SKM-1 (cell line): Measurements from ENCODE around the gene PPHLN1.

Experiments used
- DNase-seq: peaks from one replicate; lab custom pipeline; 2025; ENCODE audit not compliant: unreplicated experiment; lab: John Stamatoyannopoulos, UW

The PPHLN1 gene

DNA sequence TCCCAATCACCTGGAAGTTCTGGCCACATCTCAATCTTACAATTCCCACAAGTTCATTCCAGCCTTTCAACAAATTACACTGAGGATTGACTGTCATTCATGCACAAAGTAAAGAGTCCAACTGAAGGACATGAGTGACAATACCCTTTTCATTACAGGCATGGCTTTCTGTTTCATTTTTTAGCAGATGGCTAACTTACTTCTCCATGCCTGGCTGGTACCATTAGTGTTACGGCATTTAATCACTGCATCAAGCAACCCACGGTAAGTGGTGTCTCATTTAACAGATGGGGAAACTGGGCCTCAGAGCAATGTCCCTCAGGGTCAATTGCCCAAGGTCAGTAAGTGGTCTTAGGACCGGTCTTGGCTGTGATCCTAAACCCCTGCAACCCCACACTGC, 149.1 kb downstream of the PPHLN1 start:
- no peak for DNase-seq

DNA sequence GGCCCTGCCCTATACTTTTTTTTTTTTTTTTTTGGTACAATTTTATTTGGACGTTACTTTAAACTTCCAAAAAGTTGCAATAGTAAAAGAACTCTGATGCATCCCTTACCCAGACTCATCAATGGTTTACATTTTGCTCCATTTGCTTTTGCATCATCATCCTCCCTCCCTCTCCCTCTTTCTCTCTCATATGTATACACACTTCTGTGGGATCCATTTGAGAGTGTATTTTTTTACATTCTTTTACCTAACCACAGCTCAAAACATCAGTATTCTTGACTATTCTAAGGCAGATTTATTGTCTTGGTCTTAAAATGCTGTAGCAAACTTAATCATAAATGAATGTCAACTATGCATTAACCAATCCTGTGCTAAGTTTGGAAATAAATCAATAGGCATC, 152.0 kb downstream of the PPHLN1 start:
- DNase-seq = no peak

DNA sequence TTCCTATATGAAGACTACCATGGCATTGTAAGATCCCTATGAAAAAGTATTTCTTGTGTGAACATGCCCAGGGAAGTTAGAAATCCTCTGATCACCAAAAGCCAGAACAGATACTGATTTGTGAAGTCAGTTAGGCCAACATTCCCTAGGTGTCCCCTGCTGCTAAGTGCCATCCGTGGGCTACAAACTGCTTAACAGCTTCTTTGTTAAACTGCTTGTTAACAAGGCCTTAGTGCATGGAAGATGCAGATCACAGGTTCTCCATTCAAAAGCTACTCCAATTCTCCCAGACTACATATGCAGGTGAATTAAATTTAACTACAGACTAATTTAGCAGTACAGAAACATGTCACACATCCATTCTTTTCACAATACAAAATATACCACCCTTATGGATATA, 155.4 kb downstream of the PPHLN1 start:
- no peak for DNase-seq

DNA sequence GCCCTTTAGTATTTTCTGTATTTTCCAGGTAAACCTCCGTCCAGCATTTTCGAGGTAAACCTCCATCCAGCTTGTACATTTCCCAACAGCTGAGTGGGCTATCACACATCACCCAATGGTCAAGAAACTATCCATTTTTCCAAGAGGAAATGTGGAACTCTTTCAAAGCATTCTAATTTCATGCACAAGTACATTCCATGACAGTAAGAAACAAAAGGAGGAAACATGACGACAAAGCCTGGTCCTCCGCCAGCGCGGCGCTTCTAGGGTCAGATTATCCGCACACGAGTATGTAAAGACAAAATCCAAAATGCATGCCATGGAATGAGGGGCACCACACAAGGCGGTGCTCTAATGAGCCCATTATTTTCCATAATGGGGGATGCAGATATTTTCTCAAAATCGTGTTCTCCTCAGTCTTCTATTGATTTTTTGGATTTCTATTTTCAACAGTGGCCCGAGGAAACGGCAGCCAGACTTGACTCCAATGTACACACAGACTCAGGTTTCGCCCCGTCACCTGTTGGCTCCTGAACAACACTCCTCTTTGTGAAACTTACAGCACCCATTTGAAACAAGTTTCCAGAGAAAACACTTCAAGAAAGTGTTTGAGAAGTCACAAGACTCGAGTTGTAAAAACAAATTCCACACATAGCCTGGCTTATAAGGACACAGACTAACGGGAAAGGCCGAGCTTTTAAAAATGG, 156.2 kb downstream of the PPHLN1 start:
- no peak for DNase-seq

- DNase-seq = no peak
Observed at GRCh38 chr12:42482748-42483520, 157.0 kb downstream of the PPHLN1 start.

DNA sequence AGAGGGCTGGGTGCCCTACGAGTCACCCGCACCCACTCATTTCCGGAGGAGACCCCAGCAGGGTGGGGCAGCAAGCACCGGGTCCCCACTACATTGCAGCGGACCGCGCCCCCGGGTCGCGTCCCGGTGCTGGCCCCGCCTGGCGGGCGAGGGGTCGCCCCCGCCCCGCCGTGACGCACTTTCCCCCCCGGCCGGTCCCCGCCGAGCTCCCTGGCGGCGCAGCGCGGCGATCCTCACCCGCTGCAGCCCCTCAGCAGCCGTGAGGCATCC, 157.5 kb downstream of the PPHLN1 start:
- DNase-seq = no peak

DNA sequence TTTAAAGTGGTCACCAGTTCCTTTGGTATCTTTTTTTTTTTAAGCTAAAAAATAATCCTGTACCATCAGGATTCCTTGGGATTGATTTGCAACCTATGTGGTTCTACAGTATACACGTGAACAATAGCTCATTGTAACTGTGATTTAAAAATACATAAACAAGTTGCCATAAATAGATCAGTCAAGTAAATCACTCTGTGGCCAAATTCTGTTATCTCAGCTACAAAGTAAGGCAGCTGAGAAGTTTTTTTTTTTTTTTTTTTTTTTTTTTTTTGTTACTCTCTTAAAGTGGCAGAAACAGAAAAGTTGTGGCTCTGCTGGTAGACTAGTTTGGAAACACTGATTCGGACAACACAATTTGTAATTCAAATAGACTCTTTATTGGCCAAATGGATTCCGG, 159.0 kb downstream of the PPHLN1 start:
- no peak for DNase-seq

DNA sequence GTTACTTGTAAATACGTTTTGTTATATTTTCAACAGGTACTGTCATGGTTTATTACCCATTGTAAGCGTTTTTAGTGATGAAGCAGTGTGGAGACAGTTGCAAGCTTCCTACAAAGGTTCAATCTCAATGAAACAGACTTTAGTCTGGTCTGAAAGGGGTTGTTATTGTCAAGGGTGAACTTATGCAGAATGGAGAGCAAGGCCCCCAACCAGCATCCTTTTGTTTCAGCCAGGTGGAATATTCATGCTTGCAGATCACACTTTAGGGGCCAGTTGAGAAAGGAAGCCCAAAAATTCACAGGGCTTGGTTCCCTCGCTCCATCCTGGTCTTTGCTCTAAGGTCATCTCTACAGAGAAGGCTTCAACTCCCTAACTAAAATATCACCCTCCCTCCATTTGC, 159.9 kb downstream of the PPHLN1 start:
- no peak for DNase-seq

DNA sequence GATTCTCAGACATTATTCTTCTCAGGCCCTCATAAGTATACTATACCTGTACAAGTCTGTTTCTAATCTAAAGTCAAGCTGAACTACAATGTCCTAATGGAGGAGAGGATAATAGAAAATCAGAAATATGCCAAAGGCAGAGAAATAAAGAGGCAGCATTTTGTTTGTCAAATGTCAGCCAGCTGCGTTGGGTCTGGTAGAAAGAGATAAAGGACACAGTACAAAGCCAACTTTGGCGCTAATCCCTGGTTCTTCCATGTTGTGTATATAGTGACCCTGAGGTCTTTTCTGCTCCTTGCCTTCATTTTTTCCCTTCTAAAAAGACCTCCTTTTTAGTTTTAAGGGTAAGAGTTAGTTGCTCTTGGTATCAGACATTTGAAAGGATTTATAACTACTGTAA, 160.4 kb downstream of the PPHLN1 start:
- DNase-seq = no peak

- DNase-seq = no peak
Observed at GRCh38 chr12:42490261-42490842, 164.4 kb downstream of the PPHLN1 start.
